T-cell (primary cell): Measurements from ENCODE around the gene UNCX. TPM values are rescaled to one million over a fixed set of nuclear protein-coding genes. Genes with fewer than 3 reads are reported as not detected.

Experiments
- ATAC-seq, 4 experiments: fragments of 200-7000 bp in 3 of 4; fragments of 150-1000 bp in 1 of 4; cut with Tn5 transposase; replicated peaks in 1 of 4; 1 replicate in 3 of 4; 2 replicates in 1 of 4; pipeline ENCODE4 v1.10.0; 2021; ENCODE audit warnings: moderate library complexity in 3 of 4, mild to moderate bottlenecking in 2 of 4, moderate number of reproducible peaks in 1 of 4
- CTCF ChIA-PET, 2 donors: fragments of 300-600 bp; sonication (Branson Sonifier 250); formaldehyde crosslinking; loops; one replicate each; lab custom pipeline; 2022; ENCODE audit warnings: antibody characterized with exemption in 2 of 2; lab: Charles Lee
- POLR2A ChIA-PET, 2 donors: fragments of 300-600 bp; sonication (Branson Sonifier 250); formaldehyde crosslinking; loops; one replicate each; lab custom pipeline; 2022; ENCODE audit warnings: antibody characterized with exemption in 2 of 2; lab: Charles Lee
- DNase-seq, 35 experiments: peaks; one replicate each; pipeline versions ENCODE4 v3.0.0 to v3.0.0-alpha.2; 2013 to 2023
- H3K27ac ChIP-seq: one replicate; pipeline ENCODE4 v1.5.1; 2013; ENCODE audit warnings: low read length
- H3K27me3 ChIP-seq, 2 experiments: replicated peaks in 1 of 2; 1 replicate in 1 of 2; 2 replicates in 1 of 2; pipeline versions ENCODE4 v1.6.1 to v1.7.0; 2013; ENCODE audit warnings: low read length in 1 of 2, mixed read lengths in 1 of 2; ENCODE audit not compliant: control insufficient read depth in 2 of 2, insufficient read depth in 2 of 2; ENCODE audit errors: extremely low read depth in 1 of 2
- H3K36me3 ChIP-seq, 2 donors: 1 replicate in 1 of 2; 2 replicates in 1 of 2; pipeline versions ENCODE4 v1.6.1 to v1.7.0; 2013; ENCODE audit warnings: low read length in 1 of 2; ENCODE audit not compliant: control insufficient read depth in 2 of 2, insufficient read depth in 1 of 2; ENCODE audit errors: extremely low read depth in 1 of 2
- H3K4me1 ChIP-seq, 2 experiments: 1 replicate in 1 of 2; 2 replicates in 1 of 2; pipeline versions ENCODE4 v1.6.1 to v1.7.0; 2013; ENCODE audit warnings: low read length in 2 of 2, mixed read lengths in 1 of 2; ENCODE audit not compliant: insufficient read depth in 2 of 2, control insufficient read depth in 1 of 2; ENCODE audit errors: extremely low read depth in 1 of 2
- H3K4me3 ChIP-seq, 2 donors: 1 replicate in 1 of 2; 2 replicates in 1 of 2; pipeline versions ENCODE4 v1.5.1 to v1.7.0; 2013; ENCODE audit warnings: mild to moderate bottlenecking in 2 of 2, low read length in 1 of 2, moderate library complexity in 1 of 2; ENCODE audit not compliant: control insufficient read depth in 1 of 2; ENCODE audit errors: extremely low read depth in 1 of 2
- H3K9me3 ChIP-seq: 2 replicates; pipeline ENCODE4 v1.7.0; 2013
- H3K27ac Mint-ChIP-seq, 2 donors: one replicate each; pipeline ENCODE4 v1.8.0; 2020 to 2021; ENCODE audit warnings: mild to moderate bottlenecking in 2 of 2, mixed read lengths in 2 of 2
- H3K27me3 Mint-ChIP-seq, 2 donors: one replicate each; pipeline ENCODE4 v1.8.0; 2021 to 2022; ENCODE audit warnings: mixed read lengths in 2 of 2
- H3K36me3 Mint-ChIP-seq: one replicate; pipeline ENCODE4 v1.8.0; 2021; ENCODE audit warnings: mixed read lengths
- H3K4me1 Mint-ChIP-seq, 3 donors: one replicate each; pipeline ENCODE4 v1.8.0; 2020 to 2022; ENCODE audit warnings: mixed read lengths in 3 of 3, mild to moderate bottlenecking in 1 of 3
- H3K4me3 Mint-ChIP-seq, 3 donors: one replicate each; pipeline ENCODE4 v1.8.0; 2020 to 2022; ENCODE audit warnings: mild to moderate bottlenecking in 3 of 3, mixed read lengths in 3 of 3, moderate library complexity in 3 of 3
- H3K9me3 Mint-ChIP-seq, 3 donors: one replicate each; pipeline ENCODE4 v1.8.0; 2020 to 2022; ENCODE audit warnings: mixed read lengths in 3 of 3
- WGBS: methylation state at CpG from one replicate; pipeline ENCODE4 v1.1.5; 2013; ENCODE audit warnings: missing lambda C conversion rate; ENCODE audit not compliant: insufficient coverage; 5-methylcytosine and 5-hydroxymethylcytosine counted together
- total RNA-seq, 35 experiments: library from RNA in 6 of 35; stranded (reverse) in 6 of 35; fragments of 120-200 nt in 1 of 35; gene quantifications; one replicate each; pipeline versions ENCODE4 v1.2.1 to v1.2.4 and lab custom pipeline; 2013 to 2026

Gene UNCX
- total RNA-seq, 5 donors from 2014 or later (not counting 1 experiment from before 2014, with no cell fraction given) = not detected

- Histone ChIP-seq H3K27ac (no peak overlapping the region), H3K4me1 (peaks cover 0 to 39% of the 10 kb centered on the region in 2 experiments), H3K4me3 (no peak overlapping the region), H3K27me3 (peaks cover 7 to 90% of the 10 kb centered on the region in 2 experiments), H3K9me3 (no peaks in the 10 kb centered on the region), H3K36me3 (no peaks in the 10 kb centered on the region)
- H3K27ac Mint-ChIP-seq = no peak overlapping the region
- DNase-seq (no peak), ATAC-seq (no peak)
- ChIA-PET POLR2A (no interaction called here), CTCF (interaction anchor here in 1 of 2 donors (0.6 kb wide), 1 partner anchor 167 kb away, joined by 3 read pairs; no protein-coding TSS in a partner anchor)
- H3K36me3 Mint-ChIP-seq = no peaks in the 10 kb centered on the region
- H3K27me3 Mint-ChIP-seq = peaks cover 55 to 67% of the 10 kb centered on the region in 2 donors
- H3K4me1 Mint-ChIP-seq = peaks cover 7 to 31% (median 22%) of the 10 kb centered on the region in 3 donors
- 11% methylated on average over 6 of the region's 14 CpGs for WGBS
- H3K4me3 Mint-ChIP-seq = no peak overlapping the region
- no peaks in the 10 kb centered on the region for H3K9me3 Mint-ChIP-seq
Measured at GRCh38 chr7:1244700-1245523, 12.2 kb downstream of the UNCX start.

- WGBS = 19% methylated on average over 9 of the region's 12 CpGs
- POLR2A ChIA-PET = no interaction called here
- CTCF ChIA-PET = interaction anchor here in 1 of 2 donors (0.6 kb wide), 1 partner anchor 167 kb away, joined by 3 read pairs; no protein-coding TSS in a partner anchor
Measured at GRCh38 chr7:1245524-1246050, 12.9 kb downstream of the UNCX start.

GRCh38 chr7:1246160-1246870 is 13.6 kb downstream of the UNCX start:
- Mint-ChIP-seq H3K4me3 (peak overlapping the region in 2 of 3 donors; percentile 28 to 58), H3K36me3 (no peaks in the 10 kb centered on the region), H3K27me3 (peaks cover 59 to 70% of the 10 kb centered on the region in 2 donors), H3K4me1 (peaks cover 7 to 28% (median 22%) of the 10 kb centered on the region in 3 donors), H3K9me3 (no peaks in the 10 kb centered on the region), H3K27ac (no peak overlapping the region)
- Histone ChIP-seq H3K27me3 (peaks cover 7 to 90% of the 10 kb centered on the region in 2 experiments), H3K9me3 (no peaks in the 10 kb centered on the region), H3K27ac (no peak overlapping the region), H3K4me1 (peaks cover 0 to 35% of the 10 kb centered on the region in 2 experiments), H3K4me3 (no peak overlapping the region), H3K36me3 (no peaks in the 10 kb centered on the region)
- 9% methylated on average over 29 of the region's 48 CpGs for WGBS
- ATAC-seq (no peak), DNase-seq (no peak)
- ChIA-PET POLR2A (no interaction called here), CTCF (no interaction called here)

More at GRCh38 chr7:1245524-1246050, 12.9 kb downstream of the UNCX start:
- Histone ChIP-seq H3K4me1 (peaks cover 0 to 39% of the 10 kb centered on the region in 2 experiments), H3K36me3 (no peaks in the 10 kb centered on the region), H3K27ac (no peak overlapping the region), H3K4me3 (no peak overlapping the region), H3K27me3 (peaks cover 9 to 90% of the 10 kb centered on the region in 2 experiments), H3K9me3 (no peaks in the 10 kb centered on the region)
- DNase-seq = no peak
- H3K9me3 Mint-ChIP-seq = no peaks in the 10 kb centered on the region
- no peaks in the 10 kb centered on the region for H3K36me3 Mint-ChIP-seq
- H3K4me3 Mint-ChIP-seq = peak overlapping the region in 1 of 3 donors; percentile 58
- ATAC-seq = no peak
- H3K27me3 Mint-ChIP-seq = peaks cover 55 to 67% of the 10 kb centered on the region in 2 donors
- H3K27ac Mint-ChIP-seq = no peak overlapping the region
- peaks cover 7 to 30% (median 22%) of the 10 kb centered on the region in 3 donors for H3K4me1 Mint-ChIP-seq

- Mint-ChIP-seq H3K27me3 (peaks cover 62 to 71% of the 10 kb centered on the region in 2 donors), H3K9me3 (no peaks in the 10 kb centered on the region), H3K4me3 (peak overlapping the region in 1 of 3 donors; percentile 58), H3K36me3 (no peaks in the 10 kb centered on the region), H3K4me1 (peaks cover 7 to 26% (median 19%) of the 10 kb centered on the region in 3 donors), H3K27ac (no peak overlapping the region)
- ATAC-seq (peak in 1 of 4 experiments; percentile 7), DNase-seq (no peak)
- peaks cover 9 to 90% of the 10 kb centered on the region in 2 experiments for H3K27me3 ChIP-seq
- ChIA-PET POLR2A (no interaction called here), CTCF (no interaction called here)
- no peak overlapping the region for H3K27ac ChIP-seq
- H3K36me3 ChIP-seq = no peaks in the 10 kb centered on the region
- 10% methylated on average over 54 of the region's 68 CpGs for WGBS
- H3K9me3 ChIP-seq = no peaks in the 10 kb centered on the region
- H3K4me3 ChIP-seq = no peak overlapping the region
- peaks cover 0 to 35% of the 10 kb centered on the region in 2 experiments for H3K4me1 ChIP-seq
Measured at GRCh38 chr7:1246871-1247526, 14.3 kb downstream of the UNCX start.

- H3K4me3 Mint-ChIP-seq = peak overlapping the region in 1 of 3 donors; percentile 54
- ChIA-PET POLR2A (no interaction called here), CTCF (interaction anchor here in 1 of 2 donors (0.6 to 1.0 kb wide), 2 partner anchors 17 to 227 kb away, joined by 3 read pairs; no protein-coding TSS in a partner anchor)
- DNase-seq (peak in 9 of 35 experiments; percentile 16 to 43 (median 31)), ATAC-seq (peak in 1 of 4 experiments; percentile 57)
- Histone ChIP-seq H3K9me3 (no peaks in the 10 kb centered on the region), H3K27me3 (peaks cover 9 to 90% of the 10 kb centered on the region in 2 experiments), H3K27ac (no peak overlapping the region), H3K4me3 (no peak overlapping the region), H3K36me3 (no peaks in the 10 kb centered on the region), H3K4me1 (peaks cover 0 to 35% of the 10 kb centered on the region in 2 experiments)
- H3K27me3 Mint-ChIP-seq = peaks cover 62 to 70% of the 10 kb centered on the region in 2 donors
- no peaks in the 10 kb centered on the region for H3K36me3 Mint-ChIP-seq
- no peaks in the 10 kb centered on the region for H3K9me3 Mint-ChIP-seq
- peaks cover 7 to 26% (median 19%) of the 10 kb centered on the region in 3 donors for H3K4me1 Mint-ChIP-seq
- 11% methylated on average over 22 of the region's 48 CpGs for WGBS
- no peak overlapping the region for H3K27ac Mint-ChIP-seq
Measured at GRCh38 chr7:1247527-1248041, 14.9 kb downstream of the UNCX start.
